Panc1 (cell line): Measurements from ENCODE around the gene SOWAHB. TPM values are rescaled to one million over a fixed set of nuclear protein-coding genes. Genes with fewer than 3 reads are reported as not detected.

ENCODE experiments used
- ATAC-seq: fragments of 200-7000 bp; cut with Tn5 transposase; 2 replicates; pipeline ENCODE4 v1.9.1; 2020; ENCODE audit warnings: mild to moderate bottlenecking, moderate library complexity
- BruUV-seq: library from RNA; stranded (reverse); fragments of 400-500 nt; replicated peaks from 2 replicates; lab custom pipeline; 2021; lab: Mats Ljungman, UMichigan
- CTCF ChIA-PET: fragments of 300-600 bp; sonication (Branson Sonifier 250); formaldehyde crosslinking; loops from one replicate; lab custom pipeline; 2022; ENCODE audit warnings: antibody characterized with exemption; lab: Charles Lee
- POLR2A ChIA-PET: fragments of 300-600 bp; sonication (Branson Sonifier 250); formaldehyde crosslinking; loops from one replicate; lab custom pipeline; 2022; ENCODE audit warnings: antibody characterized with exemption; lab: Charles Lee
- DNase-seq: peaks from one replicate; pipeline ENCODE4 v3.0.0-alpha.2; 2010; ENCODE audit warnings: low read depth, low spot score
- H3K27ac ChIP-seq: 2 replicates; pipeline ENCODE4 v1.5.1; 2011; ENCODE audit warnings: mild to moderate bottlenecking, low read length, inconsistent platforms
- H3K27me3 ChIP-seq: fragments of 200-500 bp; sonication (Bioruptor generic); 2 replicates; pipeline ENCODE4 v1.6.0; 2014; ENCODE audit warnings: low read length, inconsistent platforms; ENCODE audit not compliant: control insufficient read depth, insufficient read depth
- H3K36me3 ChIP-seq: fragments of 200-500 bp; sonication (Bioruptor generic); 2 replicates; pipeline ENCODE4 v1.5.1; 2014; ENCODE audit warnings: inconsistent platforms, mild to moderate bottlenecking, low read length, moderate library complexity; ENCODE audit not compliant: control insufficient read depth, insufficient read depth
- H3K4me1 ChIP-seq: 2 replicates; pipeline ENCODE4 v1.5.1; 2011; ENCODE audit warnings: inconsistent platforms, mild to moderate bottlenecking, low read length, moderate library complexity; ENCODE audit not compliant: control insufficient read depth, insufficient read depth
- H3K4me3 ChIP-seq, 2 experiments: 2 replicates each; pipeline ENCODE4 v1.5.1; 2011 to 2012; ENCODE audit warnings: low read depth in 2 of 2, low read length in 2 of 2, mild to moderate bottlenecking in 2 of 2, inconsistent platforms in 1 of 2, moderate library complexity in 1 of 2
- H3K9me3 ChIP-seq: fragments of 200-500 bp; sonication (Bioruptor generic); 2 replicates; pipeline ENCODE4 v1.5.1; 2014; ENCODE audit warnings: low read depth, mild to moderate bottlenecking, inconsistent platforms, low read length, moderate library complexity; ENCODE audit not compliant: control insufficient read depth, insufficient read depth
- CTCF ChIP-seq: fragments of 450-650 bp; IDR thresholded peaks from 2 replicates; pipeline ENCODE4 v1.5.1; 2017; ENCODE audit warnings: mild to moderate bottlenecking
- POLR2AphosphoS5 ChIP-seq: IDR thresholded peaks from 2 replicates; pipeline ENCODE4 v1.6.1; 2012; ENCODE audit warnings: mild to moderate bottlenecking, low read depth, low read length, moderate library complexity
- REST ChIP-seq, 2 experiments: IDR thresholded peaks; 2 replicates each; pipeline ENCODE4 v1.6.1; 2011 to 2012; ENCODE audit warnings: low read depth in 2 of 2, control low read depth in 1 of 2, low read length in 1 of 2, mild to moderate bottlenecking in 1 of 2, moderate library complexity in 1 of 2; ENCODE audit not compliant: insufficient read depth in 1 of 2
- SIN3A ChIP-seq: IDR thresholded peaks from 2 replicates; pipeline ENCODE4 v1.6.1; 2012; ENCODE audit warnings: low read depth, mild to moderate bottlenecking, low read length, moderate library complexity, borderline replicate concordance; ENCODE audit not compliant: insufficient read depth
- TCF7L2 ChIP-seq: IDR thresholded peaks from 2 replicates; pipeline ENCODE4 v1.6.1; 2011; ENCODE audit warnings: mild to moderate bottlenecking, low read depth, low read length, inconsistent platforms
- in situ Hi-C: cut with HindIII; loops from 2 replicates; pipeline ENCODE4 v1.10.0; 2016; ENCODE audit warnings: low sequenced_read_pairs, low pct_unique_long_range_greater_than_20kb
- intact Hi-C: fragments of 100-400 bp; cut with micrococcal nuclease; formaldehyde crosslinking; loops from one replicate; pipeline ENCODE4 v1.10.0; 2022; ENCODE audit not compliant: unreplicated experiment
- total RNA-seq: library from RNA; stranded (reverse); gene quantifications from one replicate; pipeline ENCODE4 v1.2.1, GENCODE V29; 2021; ENCODE audit not compliant: unreplicated experiment

SOWAHB gene
- total RNA-seq, 1 experiment from 2014 or later, result 4.0 TPM

GRCh38 chr4:76939184-76939583, 41.2 kb upstream of the SOWAHB start:
- H3K9me3 ChIP-seq, result no peaks in the 10 kb centered on the region
- no peak for ATAC-seq
- no peak overlapping the region for H3K27ac ChIP-seq
- ChIA-PET POLR2A (no interaction called here), CTCF (no interaction called here)
- intact Hi-C loops, result no loop called here
- H3K4me1 ChIP-seq, result no peaks in the 10 kb centered on the region
- TF ChIP-seq REST (IDR thresholded peaks at IDR 0.05; ENCODE audit: insufficient read depth in 1 of 2, low read depth in 2 of 2, low read length in 1 of 2), result no peak
- TF ChIP-seq CTCF, result no peak
- TF ChIP-seq TCF7L2, result no peak
- no peak for TF ChIP-seq SIN3A
- TF ChIP-seq POLR2AphosphoS5, result no peak
- H3K36me3 ChIP-seq, result no peaks in the 10 kb centered on the region
- no peak overlapping the region for H3K4me3 ChIP-seq
- DNase-seq, result no peak
- in situ Hi-C loops, result no loop called here
- H3K27me3 ChIP-seq, result no peaks in the 10 kb centered on the region
- no TSS peak for BruUV-seq

GRCh38 chr4:76931576-76932276, 33.8 kb upstream of the SOWAHB start:
- CTCF ChIA-PET, result no interaction called here
- Histone ChIP-seq H3K4me1 (no peaks in the 10 kb centered on the region), H3K27ac (no peak overlapping the region), H3K9me3 (no peaks in the 10 kb centered on the region), H3K36me3 (no peaks in the 10 kb centered on the region), H3K27me3 (no peaks in the 10 kb centered on the region), H3K4me3 (no peak overlapping the region)
- POLR2A ChIA-PET, result no interaction called here
- no peak for ATAC-seq
- TF ChIP-seq TCF7L2 (no peak), SIN3A (no peak), REST (IDR thresholded peaks at IDR 0.05; ENCODE audit: insufficient read depth in 1 of 2, low read depth in 2 of 2, low read length in 1 of 2) (no peak), POLR2AphosphoS5 (no peak), CTCF (no peak)
- intact Hi-C loops (no loop called here), in situ Hi-C loops (no loop called here)
- BruUV-seq, result no TSS peak
- DNase-seq, result no peak
